ENCODE measurements around the gene CYP3A5. TPM values are rescaled to one million over a fixed set of nuclear protein-coding genes. Genes with fewer than 3 reads are reported as not detected.

CYP3A5 gene
- 0.53 and 2.3 TPM in 2 replicates for total RNA-seq

DNA sequence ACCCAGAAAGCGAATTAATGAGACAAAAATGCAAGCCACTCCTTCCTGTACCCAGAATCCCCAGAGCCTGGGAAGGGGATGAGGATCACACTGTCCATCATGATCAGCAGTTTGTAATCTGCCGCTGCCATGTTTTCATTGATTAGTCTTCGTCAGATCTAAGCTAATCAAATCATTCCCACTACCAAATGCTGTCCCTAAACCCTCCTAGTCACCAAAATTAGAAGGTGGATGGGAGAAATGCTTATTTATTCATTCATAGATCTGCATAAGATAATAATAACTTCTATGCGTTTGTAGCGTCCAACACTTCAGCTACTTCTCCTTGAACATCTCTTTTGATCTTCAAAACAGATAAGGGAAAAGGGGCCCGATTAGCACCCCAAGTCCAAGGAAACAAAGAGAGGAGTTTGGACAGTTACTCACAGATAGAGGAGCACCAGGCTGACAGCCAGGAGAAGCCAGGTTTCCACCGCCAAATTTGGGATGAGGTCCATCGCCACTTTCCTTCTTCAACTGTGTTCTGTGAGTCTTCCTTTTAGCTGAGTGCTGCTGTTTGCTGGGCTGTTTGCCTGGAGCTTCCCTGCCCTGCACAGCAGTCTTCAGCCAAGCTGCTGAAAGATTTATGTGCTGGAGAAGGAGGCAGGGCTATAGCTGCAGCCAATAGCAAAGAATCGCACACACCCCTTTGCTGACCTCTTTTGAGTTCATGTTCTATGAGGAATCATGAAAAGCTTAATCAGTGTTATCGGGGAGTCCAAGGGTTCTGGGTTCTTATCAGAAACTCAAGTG lies at the start of gene CYP3A5:
CYP3A5 (minus strand) TSS at position 597 of the 792 bp plus-strand sequence; CDS start at position 497, 100 bp downstream.

DNA sequence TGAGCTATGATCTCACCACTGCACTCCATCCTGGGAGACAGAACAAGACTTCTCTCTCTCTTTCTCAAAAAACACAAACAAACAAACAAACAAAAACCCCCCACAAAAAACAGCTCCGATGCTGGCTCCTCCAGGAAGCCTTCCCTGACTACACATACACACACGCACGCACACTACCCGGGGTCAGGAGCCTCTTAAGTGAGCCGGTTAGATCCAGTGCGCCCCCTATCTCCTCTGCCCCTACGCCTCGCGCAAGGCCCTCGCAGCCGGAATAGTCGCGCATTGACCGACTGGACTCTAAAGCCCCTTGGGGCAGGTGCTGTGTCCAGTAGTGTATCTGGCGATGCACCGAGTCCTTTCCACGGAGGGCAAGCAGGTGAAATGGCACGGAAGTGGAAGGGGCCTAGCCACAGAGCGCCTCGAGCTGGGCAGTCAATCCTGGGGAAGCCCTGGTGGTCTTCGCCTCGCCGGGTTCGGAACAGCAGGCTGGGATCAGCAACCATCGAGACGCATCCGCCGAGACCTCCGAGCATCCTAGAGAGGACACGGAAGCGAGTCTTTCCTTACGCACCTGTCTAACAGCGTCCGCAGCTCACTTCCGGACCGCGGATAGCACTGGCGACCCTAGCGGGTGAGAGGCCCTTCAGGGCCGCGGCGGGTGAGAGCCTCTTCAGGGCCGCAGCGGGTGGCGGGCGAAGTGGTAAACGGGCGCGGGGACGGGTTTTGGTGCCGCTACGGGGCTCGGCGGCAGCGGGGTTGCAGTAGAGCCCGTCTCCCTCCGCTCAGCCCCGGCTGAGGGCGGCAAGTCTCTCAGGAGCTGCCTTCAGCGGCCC lies 63.2 kb downstream of the CYP3A5 start, which contains the start of gene ZSCAN25:
ZSCAN25 (plus strand) TSS at position 588 of the 833 bp plus-strand sequence. CDS start 2,661 bp downstream, outside the sequence.

Other genes starting within 250 kb of the CYP3A5 start
- gene PTCD1, start 241.2 kb downstream of the CYP3A5 start, total RNA-seq, result 2.7 and 8.9 TPM in 2 replicates
- 27.7 and 33.9 TPM in 2 replicates for gene CPSF4, start 241.1 kb downstream of the CYP3A5 start, total RNA-seq
- 2,257 and 3,102 TPM in 2 replicates for gene ATP5MF, start 213.8 kb downstream of the CYP3A5 start, total RNA-seq
- 0.86 and 3.5 TPM in 2 replicates for gene ZNF789, start 207.1 kb downstream of the CYP3A5 start, total RNA-seq
- 14.7 and 14.8 TPM in 2 replicates for gene ZNF394, start 179.7 kb downstream of the CYP3A5 start, total RNA-seq
- 6.4 and 7.0 TPM in 2 replicates for gene ZKSCAN5, start 175.3 kb downstream of the CYP3A5 start, total RNA-seq
- 3.4 and 4.7 TPM in 2 replicates for gene FAM200A, start 127.9 kb downstream of the CYP3A5 start, total RNA-seq
- 44.3 and 46.9 TPM in 2 replicates for gene ZNF655, start 121.4 kb downstream of the CYP3A5 start, total RNA-seq
- gene TMEM225B, start 81.7 kb downstream of the CYP3A5 start, total RNA-seq, result 0.47 TPM in 1 of 2 replicates, not detected in the other
- 5.6 and 10.6 TPM in 2 replicates for gene ZSCAN25, start 63.0 kb downstream of the CYP3A5 start, total RNA-seq
- gene CYP3A7, start 55.2 kb upstream of the CYP3A5 start, total RNA-seq, result not detected in 2 replicates
- not detected in 2 replicates for gene CYP3A4, start 104.2 kb upstream of the CYP3A5 start, total RNA-seq
- gene CYP3A43, start 148.0 kb upstream of the CYP3A5 start, total RNA-seq, result not detected in 2 replicates
- not detected in 2 replicates for gene OR2AE1, start 197.0 kb upstream of the CYP3A5 start, total RNA-seq
- 12.5 and 21.3 TPM in 2 replicates for gene TRIM4, start 239.5 kb upstream of the CYP3A5 start, total RNA-seq
- gene GJC3, start 249.6 kb upstream of the CYP3A5 start, total RNA-seq, result not detected in 2 replicates

Measured in hair follicular keratinocyte (primary cell).